Testis (tissue), 2 donors: Measurements from ENCODE around the gene ANO2.

Experiments
- CTCF ChIP-seq, 3 experiments: fragments of 450-650 bp in 2 of 3; fragments of 200-600 bp in 1 of 3; sonication (generic) in 1 of 3; IDR thresholded peaks; one replicate each; pipeline ENCODE4 v1.5.1; 2016 to 2019; ENCODE audit warnings: antibody characterized with exemption in 3 of 3, mild to moderate bottlenecking in 2 of 3, moderate library complexity in 1 of 3
- POLR2A ChIP-seq: fragments of 450-650 bp; IDR thresholded peaks from one replicate; pipeline ENCODE4 v1.6.1; 2017; ENCODE audit warnings: antibody characterized with exemption, mild to moderate bottlenecking, moderate library complexity

DNA sequence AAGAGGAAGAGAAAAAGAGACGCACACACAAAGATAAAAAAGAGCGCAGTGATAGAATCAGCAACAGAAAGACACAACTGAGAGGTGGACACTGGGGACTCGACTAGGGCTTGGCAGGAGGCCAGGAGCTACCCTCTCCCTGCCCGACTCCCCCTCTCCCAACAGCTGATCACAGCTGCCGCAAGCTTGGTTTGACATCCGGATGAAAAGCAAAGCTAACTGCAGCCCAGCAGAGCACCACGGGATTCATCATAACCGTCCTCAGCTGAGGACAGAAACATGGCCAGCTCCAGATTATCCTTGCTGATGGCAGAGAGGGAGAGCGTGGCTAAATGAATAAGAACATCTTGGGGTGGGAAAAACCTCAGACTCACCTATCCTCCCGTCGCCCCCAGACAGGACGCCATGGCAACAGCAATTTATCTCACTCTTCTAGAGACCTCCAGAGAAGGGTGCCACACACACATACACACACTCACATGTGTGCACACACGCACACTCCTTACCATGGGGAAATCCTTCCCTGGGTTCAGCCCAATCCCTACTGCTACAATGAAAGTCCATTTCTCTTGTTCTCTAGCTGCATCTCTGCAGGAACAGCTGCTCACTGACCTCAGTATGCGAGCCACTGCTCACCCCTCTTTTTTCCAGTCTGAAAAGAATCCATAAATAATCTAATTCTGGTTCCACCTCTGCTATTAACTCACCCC lies 377.9 kb downstream of the ANO2 start:
- TF ChIP-seq CTCF (IDR thresholded peaks at IDR 0.05) (no peak), POLR2A (no peak)
